Effector CD4-positive, alpha-beta T cell (primary cell): ENCODE data around the gene CAMK1D.
"Not testable (repeated sequence)": the region's sequence is repeated elsewhere in the genome, so short reads cannot be mapped to it uniquely, and the experiment has no call there.

Experiments
- DNase-seq: peaks from one replicate; pipeline ENCODE4 v3.0.0-alpha.2; 2020

Gene CAMK1D

DNA sequence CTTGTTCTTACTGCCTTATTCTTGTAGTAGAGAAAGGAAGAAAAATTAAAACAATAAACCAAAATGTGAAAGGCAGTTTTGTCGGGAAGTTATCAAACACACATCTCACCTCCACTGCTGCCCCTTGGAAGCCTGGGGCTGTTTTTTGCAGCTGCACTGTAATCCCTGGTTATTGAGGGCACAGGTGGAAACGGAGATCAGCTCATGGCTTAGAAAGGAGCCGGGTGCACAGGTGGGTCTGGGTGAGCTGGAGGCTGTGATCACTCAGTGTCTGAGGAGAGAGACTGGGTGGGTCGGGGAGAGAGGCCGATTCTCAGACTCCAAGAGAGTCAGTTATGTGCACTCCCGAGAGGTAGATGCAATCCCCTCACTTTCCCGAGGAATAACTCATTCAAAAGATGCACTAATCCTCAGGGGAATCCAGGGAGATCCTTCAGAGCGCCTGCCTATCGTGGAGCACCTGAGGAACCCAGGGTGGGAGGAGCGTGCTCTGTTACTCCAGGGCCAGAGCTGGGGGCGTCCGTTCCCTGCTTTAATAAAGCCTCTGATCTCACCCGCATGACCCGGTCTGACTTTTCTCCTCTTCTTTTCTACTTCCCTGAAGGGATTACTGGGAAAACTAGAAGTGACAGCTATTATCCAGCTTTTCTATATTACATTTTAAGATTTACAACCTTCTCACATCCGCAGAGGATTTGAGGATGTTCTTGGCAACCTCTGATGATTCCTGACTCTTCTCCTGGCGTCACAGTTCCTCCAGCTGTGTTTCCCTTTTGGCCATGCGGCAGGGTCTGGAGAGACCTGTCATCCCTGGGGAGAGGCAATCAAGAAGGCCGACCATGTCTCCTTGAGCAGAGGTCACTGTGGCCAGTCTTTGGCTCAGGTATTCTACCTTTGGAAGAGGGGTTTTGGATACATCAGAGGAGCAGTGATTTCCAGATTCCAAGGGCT, 82.1 kb downstream of the CAMK1D start:
- DNase-seq: no peak

- no peak for DNase-seq
Measured at GRCh38 chr10:12432402-12433189, 83.2 kb downstream of the CAMK1D start.

DNA sequence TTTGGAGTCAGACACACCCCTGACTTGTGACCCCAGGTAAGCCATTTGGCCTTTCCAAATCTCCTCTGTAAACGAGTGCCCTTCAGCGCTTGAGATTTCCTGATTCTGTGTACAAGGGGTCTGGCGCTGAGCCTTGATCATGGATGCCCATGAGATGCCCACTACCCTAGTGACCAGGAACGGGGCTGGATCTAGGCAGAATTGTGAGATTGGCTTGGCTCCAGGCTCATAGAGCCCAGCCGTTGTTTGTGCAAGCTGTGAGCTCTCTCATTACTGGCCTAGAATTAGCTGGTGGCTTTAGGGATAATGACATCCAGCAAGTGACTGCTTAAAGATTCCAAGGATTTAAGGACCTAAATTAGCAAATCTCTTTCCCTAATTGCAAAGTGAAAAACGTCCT, 84.9 kb downstream of the CAMK1D start:
- no peak for DNase-seq

DNA sequence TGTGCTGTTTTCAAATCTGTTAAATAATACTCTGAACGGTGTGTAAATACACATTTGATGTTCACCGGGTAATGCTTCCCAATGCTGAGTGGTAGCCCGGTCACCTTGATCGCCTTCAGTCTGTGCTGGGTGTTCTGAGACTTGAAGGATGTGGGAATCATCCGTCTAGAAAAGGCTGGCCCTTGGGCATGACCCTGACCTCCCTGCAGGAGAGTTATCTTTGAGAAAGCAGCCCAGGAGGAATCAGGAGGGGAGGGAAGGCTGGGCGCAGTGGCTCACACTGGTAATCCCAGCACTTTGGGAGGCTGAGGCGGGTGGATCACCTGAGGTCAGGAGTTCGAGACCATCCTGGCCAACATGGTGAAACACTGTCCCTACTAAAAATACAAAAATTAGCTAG, 85.3 kb downstream of the CAMK1D start:
- DNase-seq: not testable (repeated sequence)

DNA sequence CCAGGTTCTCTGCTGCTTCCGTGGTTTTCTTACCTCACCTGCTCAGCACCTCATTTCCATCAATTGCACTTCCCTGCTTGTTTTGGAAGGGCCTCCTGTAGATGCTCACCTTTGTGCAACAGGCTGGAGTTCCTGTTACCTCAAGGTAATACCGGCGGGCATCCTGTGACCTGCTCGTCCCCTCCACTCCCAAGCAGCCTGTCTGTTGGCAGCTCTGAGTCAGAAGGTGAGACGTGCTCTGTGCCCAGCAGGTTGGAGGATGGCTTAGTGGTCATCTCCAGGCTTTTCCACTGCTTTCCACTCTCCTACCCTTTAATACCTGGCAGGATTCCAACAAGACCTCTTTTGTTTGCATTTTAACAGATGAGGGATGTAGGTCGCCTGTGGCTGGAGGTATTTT, 86.0 kb downstream of the CAMK1D start:
- DNase-seq: no peak

GRCh38 chr10:12438919-12439692, 89.8 kb downstream of the CAMK1D start:
- DNase-seq: no peak

GRCh38 chr10:12439767-12440166, 90.4 kb downstream of the CAMK1D start:
- not testable (repeated sequence) for DNase-seq

DNA sequence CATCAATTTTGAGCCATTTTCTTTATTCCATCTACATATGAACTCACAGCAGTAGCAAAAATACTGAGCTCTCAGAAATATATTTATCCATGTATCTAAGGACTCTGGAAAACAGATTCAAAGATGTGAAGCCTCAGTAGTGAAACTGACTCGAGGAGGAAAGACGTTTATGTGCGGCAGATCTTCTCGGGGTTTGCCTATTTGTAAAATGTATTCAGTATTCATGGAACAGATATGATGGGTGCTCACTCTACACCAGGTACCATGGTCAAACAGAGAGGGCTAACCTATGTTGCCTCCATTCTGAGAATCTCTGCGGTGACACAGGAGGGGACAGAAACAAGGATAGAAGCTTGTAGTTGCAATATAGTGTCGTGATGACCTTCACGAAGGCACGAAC, 93.7 kb downstream of the CAMK1D start:
- DNase-seq: no peak

- no peak for DNase-seq
Measured at GRCh38 chr10:12444981-12445700, 95.8 kb downstream of the CAMK1D start.

- no peak for DNase-seq
Measured at GRCh38 chr10:12445701-12446334, 96.5 kb downstream of the CAMK1D start.

- DNase-seq: no peak
Measured at GRCh38 chr10:12448340-12448728, 99.0 kb downstream of the CAMK1D start.

DNA sequence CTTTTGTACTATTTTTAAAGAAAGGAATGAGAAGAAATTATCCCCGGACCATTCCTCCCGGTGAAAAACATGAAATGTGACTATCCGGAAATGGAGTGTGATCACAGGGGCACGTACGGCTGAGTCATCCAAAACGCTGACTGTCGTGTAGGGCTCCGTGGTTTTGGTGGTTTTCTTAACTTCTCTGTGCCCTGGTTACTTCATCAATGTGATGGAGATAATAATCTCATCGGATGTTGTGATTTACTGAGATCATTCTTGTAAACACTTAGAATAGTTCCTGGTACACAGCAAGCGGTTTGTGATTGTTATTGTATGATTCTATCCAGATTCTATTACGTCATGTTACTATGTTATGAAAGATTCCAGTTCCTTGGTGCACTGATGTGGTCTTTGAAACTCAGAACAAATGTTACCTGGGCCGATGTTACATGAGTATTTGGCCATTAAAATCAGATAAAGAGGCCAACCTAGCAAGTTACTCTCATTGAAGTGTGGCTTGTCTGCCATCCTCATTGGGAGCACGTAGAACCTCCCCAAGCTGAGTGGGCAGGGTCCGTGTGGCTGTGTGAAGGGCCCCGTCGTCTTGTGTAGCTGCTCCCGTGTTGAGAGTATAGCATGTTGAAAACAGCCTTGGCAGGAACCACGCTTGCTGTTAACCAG, 99.5 kb downstream of the CAMK1D start:
- DNase-seq: peak; percentile 69

DNA sequence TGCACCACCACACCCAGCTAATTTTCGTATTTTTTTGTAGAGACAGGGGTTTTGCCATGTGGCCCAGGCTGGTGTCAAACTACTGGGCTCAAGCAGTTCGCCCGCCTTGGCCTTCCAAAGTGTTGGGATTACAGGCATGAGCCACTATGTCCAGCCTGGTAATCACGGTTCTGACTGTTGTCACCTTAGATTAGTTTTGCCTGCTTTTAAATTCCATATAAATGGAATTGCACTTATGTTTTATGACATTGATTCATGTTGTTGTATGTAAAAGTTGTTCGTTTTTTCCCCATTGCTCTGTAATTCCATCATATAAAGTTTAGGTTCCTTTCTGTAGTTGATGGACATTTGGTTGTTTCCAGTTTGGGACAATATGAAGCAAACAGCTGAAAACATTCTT, 106.0 kb downstream of the CAMK1D start:
- DNase-seq: no peak

DNA sequence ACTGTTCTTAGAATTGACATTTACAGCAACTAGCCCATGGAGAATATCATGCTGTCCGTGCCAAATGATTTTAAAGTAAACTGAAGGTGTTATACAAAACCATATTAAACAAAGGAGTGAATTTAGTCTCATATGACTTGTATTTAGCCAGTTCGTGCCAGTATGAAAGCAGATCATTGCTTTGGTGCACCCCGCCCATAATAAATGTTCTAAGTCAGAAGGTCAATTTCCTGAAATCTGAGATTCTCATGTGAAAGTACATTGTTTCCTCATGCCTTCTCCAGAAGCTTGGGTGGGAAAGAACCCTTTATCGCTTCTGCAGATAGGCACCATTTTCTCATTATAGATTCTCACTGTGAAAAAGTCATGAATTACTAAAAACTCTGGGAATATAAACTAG, 106.4 kb downstream of the CAMK1D start:
- no peak for DNase-seq

GRCh38 chr10:12459340-12459739, 110.0 kb downstream of the CAMK1D start:
- no peak for DNase-seq

GRCh38 chr10:12459762-12460161, 110.4 kb downstream of the CAMK1D start:
- DNase-seq: no peak

GRCh38 chr10:12463459-12463838, 114.1 kb downstream of the CAMK1D start:
- DNase-seq: no peak

DNA sequence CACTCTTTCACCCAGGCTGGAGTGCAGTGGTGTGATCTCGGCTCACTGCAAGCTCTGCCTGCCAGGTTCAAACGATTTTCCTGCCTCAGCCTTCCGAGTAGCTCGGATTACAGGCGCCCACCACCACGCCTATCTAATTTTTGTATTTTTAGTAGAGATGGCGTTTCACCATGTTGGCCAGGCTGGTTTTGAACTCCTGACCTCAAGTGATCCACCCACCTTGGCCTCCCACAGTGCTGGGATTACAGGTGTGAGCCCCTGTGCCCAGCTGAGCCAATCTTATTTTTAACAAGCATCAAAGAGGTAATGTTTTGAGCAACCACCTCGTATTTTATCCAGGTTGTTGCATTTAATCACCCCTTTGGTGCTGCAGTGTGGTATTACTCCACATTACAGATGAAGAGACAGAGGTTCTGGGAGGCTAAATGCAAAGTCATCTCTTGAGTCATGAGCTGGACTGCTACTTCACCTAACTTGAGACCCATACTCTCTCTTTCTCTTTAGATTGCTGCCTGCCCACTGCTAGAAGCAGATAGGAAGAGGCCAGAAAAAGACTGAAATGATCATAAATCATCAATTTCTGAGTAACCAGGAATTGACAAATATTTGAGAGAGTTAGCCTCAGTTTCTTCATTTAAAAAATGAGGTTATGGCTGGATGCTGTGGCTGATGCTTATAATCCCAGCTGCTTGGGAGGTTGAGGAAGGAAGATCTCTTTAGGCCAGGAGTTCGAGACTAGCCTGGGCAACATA, 116.2 kb downstream of the CAMK1D start:
- no peak for DNase-seq

DNA sequence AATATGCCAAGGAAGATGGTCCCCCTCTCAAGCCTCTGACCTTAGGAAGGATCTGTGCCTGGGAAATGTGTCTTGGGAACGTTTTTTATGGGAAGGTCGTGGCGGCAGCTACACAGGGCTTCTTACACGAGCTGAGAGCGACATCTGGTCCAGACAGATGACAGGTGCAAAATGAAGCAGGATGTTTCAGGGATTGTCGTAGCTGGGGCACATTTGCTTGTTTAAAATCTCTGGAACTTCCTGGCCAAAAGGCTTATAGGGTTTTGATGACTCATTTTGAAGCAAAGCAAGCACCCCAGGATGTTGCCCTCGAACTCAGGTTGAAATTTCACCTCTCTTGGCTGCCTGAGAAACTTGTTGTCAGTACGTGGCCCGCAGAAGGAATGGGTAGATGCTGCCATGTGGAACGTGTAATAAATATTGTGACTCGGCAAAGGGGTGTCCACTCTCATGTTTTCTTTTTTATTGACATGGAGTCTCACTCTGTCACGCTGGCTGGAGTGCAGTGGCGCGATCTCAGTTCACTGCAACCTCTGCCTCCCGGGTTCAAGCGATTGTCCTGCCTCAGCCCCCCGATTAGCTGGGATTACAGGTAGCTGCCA, 117.5 kb downstream of the CAMK1D start:
- DNase-seq: no peak

DNA sequence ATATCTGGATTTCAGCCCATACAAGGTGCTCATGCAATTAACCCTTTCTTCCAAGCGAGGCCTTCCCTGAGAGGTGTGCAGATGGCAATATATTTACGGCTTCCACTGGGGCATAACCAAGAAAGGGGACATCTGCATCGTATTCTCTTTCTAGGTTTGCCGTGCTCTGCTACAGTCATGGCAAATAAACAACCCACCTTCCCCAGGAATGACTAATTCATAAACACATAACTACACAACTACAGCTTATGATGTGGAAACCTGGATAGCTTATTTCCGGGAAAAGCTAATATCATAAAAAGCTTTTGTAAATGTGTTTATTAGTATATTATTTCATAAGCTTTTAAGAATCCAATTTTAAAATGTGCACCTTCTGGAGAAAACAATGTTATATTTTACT, 120.0 kb downstream of the CAMK1D start:
- DNase-seq: no peak
